ENCODE data around the gene CCDC184.
A peak's percentile ranks its signal among the peaks of the same experiment; 100 is the strongest.

The CCDC184 gene

GRCh38 chr12:48160046-48160445 is 23.4 kb upstream of the CCDC184 start:
- Histone ChIP-seq H3K9me3 (ENCODE audit: insufficient read depth, low read depth, low read length) (no peaks in the 10 kb centered on the region), H3K9ac (ENCODE audit: low read depth, low read length) (no peak overlapping the region), H3K27me3 (ENCODE audit: insufficient read depth, low read length) (no peaks in the 10 kb centered on the region; the same call in 1 of the 2 replicates), H3K27ac (ENCODE audit: low read depth, low read length) (no peak overlapping the region), H3K4me1 (ENCODE audit: insufficient read depth, low read length) (no peaks in the 10 kb centered on the region; the same call in 1 of the 2 replicates), H3K4me3 (ENCODE audit: low read length) (no peak overlapping the region), H3K36me3 (ENCODE audit: insufficient read depth, low read length) (no peaks in the 10 kb centered on the region)
- WGBS, result 94% methylated on average over 5 of the region's 5 CpGs

- no peak overlapping the region for H3K4me3 ChIP-seq (ENCODE audit: low read length)
- H3K27me3 ChIP-seq (ENCODE audit: insufficient read depth, low read length), result peaks cover under 1% of the 10 kb centered on the region
- WGBS, result 100% methylated on average over 2 of the region's 2 CpGs
- H3K27ac ChIP-seq (ENCODE audit: low read depth, low read length), result no peak overlapping the region
- H3K9ac ChIP-seq (ENCODE audit: low read depth, low read length), result no peak overlapping the region
- H3K4me1 ChIP-seq (ENCODE audit: insufficient read depth, low read length), result no peaks in the 10 kb centered on the region; the same call in 1 of the 2 replicates
- H3K9me3 ChIP-seq (ENCODE audit: insufficient read depth, low read depth, low read length), result no peaks in the 10 kb centered on the region
- no peaks in the 10 kb centered on the region for H3K36me3 ChIP-seq (ENCODE audit: insufficient read depth, low read length)
Measured at GRCh38 chr12:48160807-48161206, 22.6 kb upstream of the CCDC184 start.

- no peak overlapping the region for H3K9ac ChIP-seq (ENCODE audit: low read depth, low read length)
- peaks cover 4% of the 10 kb centered on the region for H3K27me3 ChIP-seq (ENCODE audit: insufficient read depth, low read length)
- WGBS, result 65% methylated on average over 5 of the region's 5 CpGs
- H3K27ac ChIP-seq (ENCODE audit: low read depth, low read length), result no peak overlapping the region
- H3K4me3 ChIP-seq (ENCODE audit: low read length), result no peak overlapping the region
- H3K9me3 ChIP-seq (ENCODE audit: insufficient read depth, low read depth, low read length), result no peaks in the 10 kb centered on the region
- H3K4me1 ChIP-seq (ENCODE audit: insufficient read depth, low read length), result no peaks in the 10 kb centered on the region
- no peaks in the 10 kb centered on the region for H3K36me3 ChIP-seq (ENCODE audit: insufficient read depth, low read length)
Measured at GRCh38 chr12:48163150-48163747, 20.2 kb upstream of the CCDC184 start.

GRCh38 chr12:48164451-48164850 is 19.0 kb upstream of the CCDC184 start:
- 97% methylated on average over 2 of the region's 2 CpGs for WGBS

GRCh38 chr12:48165089-48165981 is 18.1 kb upstream of the CCDC184 start:
- H3K27ac ChIP-seq (ENCODE audit: low read depth, low read length), result no peak overlapping the region
- no peaks in the 10 kb centered on the region for H3K9me3 ChIP-seq (ENCODE audit: insufficient read depth, low read depth, low read length)
- no peaks in the 10 kb centered on the region for H3K36me3 ChIP-seq (ENCODE audit: insufficient read depth, low read length)
- H3K27me3 ChIP-seq (ENCODE audit: insufficient read depth, low read length), result peaks cover 4% of the 10 kb centered on the region
- no peak overlapping the region for H3K4me3 ChIP-seq (ENCODE audit: low read length)
- no peak overlapping the region for H3K9ac ChIP-seq (ENCODE audit: low read depth, low read length)
- no peaks in the 10 kb centered on the region for H3K4me1 ChIP-seq (ENCODE audit: insufficient read depth, low read length)
- 50% methylated on average over 1 of the region's 2 CpGs for WGBS

More at GRCh38 chr12:48164451-48164850, 19.0 kb upstream of the CCDC184 start:
- no peak overlapping the region for H3K9ac ChIP-seq (ENCODE audit: low read depth, low read length)
- H3K9me3 ChIP-seq (ENCODE audit: insufficient read depth, low read depth, low read length), result no peaks in the 10 kb centered on the region
- H3K4me1 ChIP-seq (ENCODE audit: insufficient read depth, low read length), result no peaks in the 10 kb centered on the region
- peaks cover 4% of the 10 kb centered on the region for H3K27me3 ChIP-seq (ENCODE audit: insufficient read depth, low read length)
- H3K36me3 ChIP-seq (ENCODE audit: insufficient read depth, low read length), result no peaks in the 10 kb centered on the region
- no peak overlapping the region for H3K27ac ChIP-seq (ENCODE audit: low read depth, low read length)
- H3K4me3 ChIP-seq (ENCODE audit: low read length), result no peak overlapping the region

GRCh38 chr12:48169011-48169410 is 14.4 kb upstream of the CCDC184 start:
- Histone ChIP-seq H3K27me3 (ENCODE audit: insufficient read depth, low read length) (peaks cover 4% of the 10 kb centered on the region; the same call in 1 of the 2 replicates), H3K27ac (ENCODE audit: low read depth, low read length) (no peak overlapping the region), H3K4me3 (ENCODE audit: low read length) (no peak overlapping the region), H3K9ac (ENCODE audit: low read depth, low read length) (no peak overlapping the region), H3K36me3 (ENCODE audit: insufficient read depth, low read length) (no peaks in the 10 kb centered on the region), H3K9me3 (ENCODE audit: insufficient read depth, low read depth, low read length) (no peaks in the 10 kb centered on the region), H3K4me1 (ENCODE audit: insufficient read depth, low read length) (no peaks in the 10 kb centered on the region)
- 86% methylated on average over 19 of the region's 19 CpGs for WGBS

GRCh38 chr12:48175613-48176416 is 7.6 kb upstream of the CCDC184 start:
- H3K4me3 ChIP-seq (ENCODE audit: low read length), result peak overlapping the region; percentile 34

GRCh38 chr12:48176417-48176751 is 7.1 kb upstream of the CCDC184 start:
- H3K4me1 ChIP-seq (ENCODE audit: insufficient read depth, low read length), result peaks cover 29% of the 10 kb centered on the region
- H3K9me3 ChIP-seq (ENCODE audit: insufficient read depth, low read depth, low read length), result no peaks in the 10 kb centered on the region
- no peak overlapping the region for H3K27ac ChIP-seq (ENCODE audit: low read depth, low read length)
- H3K27me3 ChIP-seq (ENCODE audit: insufficient read depth, low read length), result peaks cover 28% of the 10 kb centered on the region
- H3K9ac ChIP-seq (ENCODE audit: low read depth, low read length), result 0 out of 2 replicates have a peak overlapping the region, but pooled peaks have one; percentile 19
- no peaks in the 10 kb centered on the region for H3K36me3 ChIP-seq (ENCODE audit: insufficient read depth, low read length)
- H3K4me3 ChIP-seq (ENCODE audit: low read length), result peak overlapping the region; percentile 34; the same call in 1 of the 2 replicates

More at GRCh38 chr12:48175613-48176416, 7.6 kb upstream of the CCDC184 start:
- 57% methylated on average over 2 of the region's 3 CpGs for WGBS
- H3K27ac ChIP-seq (ENCODE audit: low read depth, low read length), result peak overlapping the region; percentile 17; the same call in 1 of the 2 replicates
- no peaks in the 10 kb centered on the region for H3K9me3 ChIP-seq (ENCODE audit: insufficient read depth, low read depth, low read length)
- H3K9ac ChIP-seq (ENCODE audit: low read depth, low read length), result 0 out of 2 replicates have a peak overlapping the region, but pooled peaks have one; percentile 19
- no peaks in the 10 kb centered on the region for H3K36me3 ChIP-seq (ENCODE audit: insufficient read depth, low read length)
- peaks cover 22% of the 10 kb centered on the region for H3K27me3 ChIP-seq (ENCODE audit: insufficient read depth, low read length)
- peaks cover 29% of the 10 kb centered on the region for H3K4me1 ChIP-seq (ENCODE audit: insufficient read depth, low read length)

GRCh38 chr12:48177982-48178381 is 5.5 kb upstream of the CCDC184 start:
- Histone ChIP-seq H3K27ac (ENCODE audit: low read depth, low read length) (no peak overlapping the region), H3K4me1 (ENCODE audit: insufficient read depth, low read length) (peaks cover 35% of the 10 kb centered on the region), H3K36me3 (ENCODE audit: insufficient read depth, low read length) (no peaks in the 10 kb centered on the region), H3K4me3 (ENCODE audit: low read length) (no peak overlapping the region), H3K27me3 (ENCODE audit: insufficient read depth, low read length) (peaks cover 44% of the 10 kb centered on the region), H3K9me3 (ENCODE audit: insufficient read depth, low read depth, low read length) (no peaks in the 10 kb centered on the region), H3K9ac (ENCODE audit: low read depth, low read length) (no peak overlapping the region)
- WGBS, result 68% methylated on average over 4 of the region's 4 CpGs

GRCh38 chr12:48179466-48179865 is 4.0 kb upstream of the CCDC184 start:
- H3K27me3 ChIP-seq (ENCODE audit: insufficient read depth, low read length), result peaks cover 59% of the 10 kb centered on the region
- WGBS, result 100% methylated on average over 1 of the region's 1 CpG
- H3K9me3 ChIP-seq (ENCODE audit: insufficient read depth, low read depth, low read length), result no peaks in the 10 kb centered on the region
- no peak overlapping the region for H3K9ac ChIP-seq (ENCODE audit: low read depth, low read length)
- no peak overlapping the region for H3K4me3 ChIP-seq (ENCODE audit: low read length)
- H3K36me3 ChIP-seq (ENCODE audit: insufficient read depth, low read length), result no peaks in the 10 kb centered on the region
- H3K4me1 ChIP-seq (ENCODE audit: insufficient read depth, low read length), result peaks cover 40% of the 10 kb centered on the region
- no peak overlapping the region for H3K27ac ChIP-seq (ENCODE audit: low read depth, low read length)

- H3K9me3 ChIP-seq (ENCODE audit: insufficient read depth, low read depth, low read length), result no peaks in the 10 kb centered on the region
- H3K4me1 ChIP-seq (ENCODE audit: insufficient read depth, low read length), result peaks cover 43% of the 10 kb centered on the region
- H3K36me3 ChIP-seq (ENCODE audit: insufficient read depth, low read length), result no peaks in the 10 kb centered on the region
- H3K27me3 ChIP-seq (ENCODE audit: insufficient read depth, low read length), result peaks cover 68% of the 10 kb centered on the region
- H3K27ac ChIP-seq (ENCODE audit: low read depth, low read length), result no peak overlapping the region
- WGBS, result 62% methylated on average over 1 of the region's 1 CpG
- no peak overlapping the region for H3K9ac ChIP-seq (ENCODE audit: low read depth, low read length)
- H3K4me3 ChIP-seq (ENCODE audit: low read length), result no peak overlapping the region
Measured at GRCh38 chr12:48180424-48180823, 3.0 kb upstream of the CCDC184 start.

Measured in HUES64 (cell line).